Measurements from ENCODE around the gene BRI3.

BRI3 gene

GRCh38 chr7:98249106-98249505, 32.4 kb upstream of the BRI3 start:
- no peaks in the 10 kb centered on the region for H3F3A ChIP-seq (ENCODE audit: insufficient read depth, low read length)
- H3K36me3 ChIP-seq (ENCODE audit: insufficient read depth, low read length): peaks cover 4% of the 10 kb centered on the region; the same call in 1 of the 2 replicates
- H3K27me3 ChIP-seq (ENCODE audit: insufficient read depth, low read length): no peaks in the 10 kb centered on the region
- H3K79me2 ChIP-seq (ENCODE audit: insufficient read depth, low read length): peaks cover 6% of the 10 kb centered on the region
- H3K4me3 ChIP-seq (ENCODE audit: low read depth, low read length, poor library complexity, severe bottlenecking): no peak overlapping the region
- H3K4me2 ChIP-seq (ENCODE audit: low read length): no peak overlapping the region
- H2AFZ ChIP-seq (ENCODE audit: low read length): no peak overlapping the region
- no peak overlapping the region for H3K27ac ChIP-seq (ENCODE audit: low read depth, low read length, poor library complexity, severe bottlenecking)
- no peaks in the 10 kb centered on the region for H3K9me3 ChIP-seq (ENCODE audit: low read length)
- H4K20me1 ChIP-seq (ENCODE audit: insufficient read depth, low read length): no peaks in the 10 kb centered on the region
- no peak overlapping the region for H3K9ac ChIP-seq (ENCODE audit: low read length)
- no peaks in the 10 kb centered on the region for H3K9me2 ChIP-seq (ENCODE audit: low read depth, low read length)
- TF ChIP-seq CTCF (IDR thresholded peaks at IDR 0.05; ENCODE audit: low read length): no peak
- TF ChIP-seq EZH2 (IDR thresholded peaks at IDR 0.05; ENCODE audit: borderline replicate concordance, low read length): no peak
- H3K4me1 ChIP-seq (ENCODE audit: insufficient read depth, low read length, severe bottlenecking): peaks cover 27% of the 10 kb centered on the region

GRCh38 chr7:98250789-98251188, 30.7 kb upstream of the BRI3 start:
- Histone ChIP-seq H3K79me2 (ENCODE audit: insufficient read depth, low read length) (peaks cover 6% of the 10 kb centered on the region), H2AFZ (ENCODE audit: low read length) (no peak overlapping the region), H3K9me3 (ENCODE audit: low read length) (no peaks in the 10 kb centered on the region)

GRCh38 chr7:98251231-98251600, 30.3 kb upstream of the BRI3 start:
- Histone ChIP-seq H3K27me3 (ENCODE audit: insufficient read depth, low read length) (no peaks in the 10 kb centered on the region), H3K36me3 (ENCODE audit: insufficient read depth, low read length) (peaks cover 5% of the 10 kb centered on the region; the same call in 1 of the 2 replicates), H3K9ac (ENCODE audit: low read length) (peak overlapping the region; percentile 76), H3K79me2 (ENCODE audit: insufficient read depth, low read length) (peaks cover 6% of the 10 kb centered on the region), H3K4me3 (ENCODE audit: low read depth, low read length, poor library complexity, severe bottlenecking) (peak overlapping the region; percentile 83), H3K9me3 (ENCODE audit: low read length) (no peaks in the 10 kb centered on the region), H4K20me1 (ENCODE audit: insufficient read depth, low read length) (no peaks in the 10 kb centered on the region), H2AFZ (ENCODE audit: low read length) (no peak overlapping the region), H3K4me1 (ENCODE audit: insufficient read depth, low read length, severe bottlenecking) (peaks cover 27% of the 10 kb centered on the region), H3K9me2 (ENCODE audit: low read depth, low read length) (no peaks in the 10 kb centered on the region), H3K27ac (ENCODE audit: low read depth, low read length, poor library complexity, severe bottlenecking) (peak overlapping the region; percentile 85), H3K4me2 (ENCODE audit: low read length) (peak overlapping the region; percentile 93), H3F3A (ENCODE audit: insufficient read depth, low read length) (no peaks in the 10 kb centered on the region)
- TF ChIP-seq EZH2 (IDR thresholded peaks at IDR 0.05; ENCODE audit: borderline replicate concordance, low read length) (no peak), CTCF (IDR thresholded peaks at IDR 0.05; ENCODE audit: low read length) (no peak)

More at GRCh38 chr7:98250789-98251188, 30.7 kb upstream of the BRI3 start:
- H3K4me3 ChIP-seq (ENCODE audit: low read depth, low read length, poor library complexity, severe bottlenecking): peak overlapping the region; percentile 83
- TF ChIP-seq EZH2 (IDR thresholded peaks at IDR 0.05; ENCODE audit: borderline replicate concordance, low read length) (no peak), CTCF (IDR thresholded peaks at IDR 0.05; ENCODE audit: low read length) (peak; percentile 23; the same call in 1 of the 2 replicates)
- peak overlapping the region; percentile 76 for H3K9ac ChIP-seq (ENCODE audit: low read length)
- peak overlapping the region; percentile 93 for H3K4me2 ChIP-seq (ENCODE audit: low read length)
- no peaks in the 10 kb centered on the region for H3K27me3 ChIP-seq (ENCODE audit: insufficient read depth, low read length)
- H3K27ac ChIP-seq (ENCODE audit: low read depth, low read length, poor library complexity, severe bottlenecking): peak overlapping the region; percentile 85
- H3F3A ChIP-seq (ENCODE audit: insufficient read depth, low read length): no peaks in the 10 kb centered on the region
- peaks cover 27% of the 10 kb centered on the region for H3K4me1 ChIP-seq (ENCODE audit: insufficient read depth, low read length, severe bottlenecking)
- H3K36me3 ChIP-seq (ENCODE audit: insufficient read depth, low read length): peaks cover 4% of the 10 kb centered on the region; the same call in 1 of the 2 replicates
- no peaks in the 10 kb centered on the region for H4K20me1 ChIP-seq (ENCODE audit: insufficient read depth, low read length)
- H3K9me2 ChIP-seq (ENCODE audit: low read depth, low read length): no peaks in the 10 kb centered on the region

Data from OCI-LY1 (cell line).